Tibial nerve (tissue), 4 donors: ENCODE measurements around the gene HNRNPA3. TPM values are rescaled to one million over a fixed set of nuclear protein-coding genes. Genes with fewer than 3 reads are reported as not detected.

Source experiments
- DNase-seq, 2 donors: peaks; one replicate each; pipeline ENCODE4 v3.0.0-alpha.2; 2019; ENCODE audit warnings: low spot score in 2 of 2
- H3K27ac ChIP-seq, 4 donors: fragments of 200-600 bp; sonication (generic) in 3 of 4; one replicate each; pipeline ENCODE4 v1.5.1; 2017 to 2019; ENCODE audit warnings: mild to moderate bottlenecking in 1 of 4
- H3K27me3 ChIP-seq, 2 donors: fragments of 200-600 bp; sonication (generic) in 1 of 2; one replicate each; pipeline versions ENCODE4 v1.5.1 to v1.6.0; 2017 to 2019
- H3K36me3 ChIP-seq, 3 donors: fragments of 200-600 bp; sonication (generic); one replicate each; pipeline ENCODE4 v1.5.1; 2018 to 2019
- H3K4me1 ChIP-seq, 4 donors: fragments of 200-600 bp; sonication (generic) in 3 of 4; one replicate each; pipeline ENCODE4 v1.5.1; 2017 to 2019
- H3K4me3 ChIP-seq, 4 donors: fragments of 200-600 bp; sonication (generic) in 3 of 4; one replicate each; pipeline ENCODE4 v1.5.1; 2017 to 2019; ENCODE audit warnings: mild to moderate bottlenecking in 1 of 4, moderate library complexity in 1 of 4
- H3K9me3 ChIP-seq, 4 donors: fragments of 200-600 bp; sonication (generic) in 3 of 4; one replicate each; pipeline ENCODE4 v1.5.1; 2017 to 2019
- EP300 ChIP-seq, 2 donors: sonication (generic); formaldehyde crosslinking; IDR thresholded peaks; one replicate each; pipeline ENCODE4 v1.6.1; 2017; ENCODE audit warnings: antibody characterized with exemption in 2 of 2, mild to moderate bottlenecking in 1 of 2
- POLR2A ChIP-seq, 2 donors: fragments of 450-650 bp; IDR thresholded peaks; one replicate each; pipeline ENCODE4 v1.6.1; 2017; ENCODE audit warnings: antibody characterized with exemption in 2 of 2, mild to moderate bottlenecking in 2 of 2, moderate library complexity in 2 of 2
- WGBS, 2 donors: methylation state at CpG; one replicate each; pipeline ENCODE4 v1.1.5; 2018; 5-methylcytosine and 5-hydroxymethylcytosine counted together
- total RNA-seq, 4 donors: library from RNA; depleted of rRNA; stranded (reverse); fragments of >200 nt; gene quantifications; one replicate each; pipeline ENCODE4 v1.1.0, GENCODE V29; 2016
- TF ChIP-seq, protein P1 (sequence below), 5 experiments: fragments of 200-600 bp in 3 of 5; fragments of 450-650 bp in 2 of 5; sonication (generic) in 3 of 5; IDR thresholded peaks; one replicate each; pipeline ENCODE4 v1.5.1; 2016 to 2019; ENCODE audit warnings: antibody characterized with exemption in 5 of 5, mild to moderate bottlenecking in 3 of 5, moderate library complexity in 2 of 5

Gene HNRNPA3
- total RNA-seq, 4 donors from 2014 or later = 77.3 to 102 (median 94.4) TPM

DNA sequence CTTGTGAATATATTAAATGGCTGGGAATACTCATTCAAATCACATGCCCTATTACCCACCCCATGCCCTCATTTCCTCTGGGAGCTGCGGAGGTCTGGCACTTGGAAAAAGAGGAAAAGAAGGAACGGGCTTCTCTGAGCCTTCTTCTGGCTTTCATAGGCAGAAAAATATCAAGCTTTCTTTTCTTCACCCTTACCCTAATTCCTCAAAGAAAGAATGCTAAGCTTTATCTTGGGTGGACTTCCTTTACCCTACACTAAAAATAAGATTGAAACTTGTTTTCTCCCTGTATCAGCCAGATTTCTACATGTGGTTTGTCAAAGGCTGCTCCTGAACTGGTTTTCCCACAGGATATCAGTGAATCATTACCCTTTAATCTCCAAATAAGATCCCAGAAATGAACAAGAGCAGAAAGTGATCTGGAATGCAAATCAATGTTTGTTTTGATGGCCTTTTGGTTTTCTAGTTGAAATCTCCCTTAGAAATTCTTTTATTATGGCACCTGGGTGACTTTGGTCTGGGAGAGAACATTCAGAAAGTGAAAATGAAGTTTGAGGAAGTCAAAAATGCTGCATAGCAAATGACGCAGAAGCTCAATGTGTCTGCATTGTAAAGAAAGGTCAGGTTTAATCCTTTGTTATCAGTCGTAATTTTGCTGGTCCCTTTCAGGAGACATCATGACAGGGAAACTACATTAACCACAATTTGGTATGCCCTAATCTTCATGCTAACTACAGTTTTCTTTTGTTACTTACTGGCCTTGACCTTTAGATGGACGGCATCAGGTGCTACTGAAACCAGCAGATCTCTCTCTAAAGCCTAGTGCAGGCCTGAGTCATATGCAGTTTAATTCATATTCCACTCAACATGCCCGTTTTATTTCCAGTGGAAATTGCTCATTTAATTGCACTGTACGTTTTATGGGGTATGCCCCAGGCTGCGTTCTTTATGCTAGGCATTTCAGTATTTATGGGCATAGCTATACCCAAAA is 46.6 kb upstream of the HNRNPA3 start:
- Histone ChIP-seq H3K4me3 (peak overlapping the region in 3 of 4 donors; percentile 30 to 50 (median 45)), H3K9me3 (no peaks in the 10 kb centered on the region), H3K27me3 (no peaks in the 10 kb centered on the region), H3K4me1 (peaks cover 0 to 34% (median 4%) of the 10 kb centered on the region in 4 donors), H3K36me3 (no peaks in the 10 kb centered on the region), H3K27ac (peak overlapping the region; percentile 86 to 93 (median 92))
- peak in 1 of 2 donors; percentile 34 for TF ChIP-seq EP300 (IDR thresholded peaks at IDR 0.05)
- no peak for TF ChIP-seq POLR2A (IDR thresholded peaks at IDR 0.05)
- TF ChIP-seq, protein P1, sequence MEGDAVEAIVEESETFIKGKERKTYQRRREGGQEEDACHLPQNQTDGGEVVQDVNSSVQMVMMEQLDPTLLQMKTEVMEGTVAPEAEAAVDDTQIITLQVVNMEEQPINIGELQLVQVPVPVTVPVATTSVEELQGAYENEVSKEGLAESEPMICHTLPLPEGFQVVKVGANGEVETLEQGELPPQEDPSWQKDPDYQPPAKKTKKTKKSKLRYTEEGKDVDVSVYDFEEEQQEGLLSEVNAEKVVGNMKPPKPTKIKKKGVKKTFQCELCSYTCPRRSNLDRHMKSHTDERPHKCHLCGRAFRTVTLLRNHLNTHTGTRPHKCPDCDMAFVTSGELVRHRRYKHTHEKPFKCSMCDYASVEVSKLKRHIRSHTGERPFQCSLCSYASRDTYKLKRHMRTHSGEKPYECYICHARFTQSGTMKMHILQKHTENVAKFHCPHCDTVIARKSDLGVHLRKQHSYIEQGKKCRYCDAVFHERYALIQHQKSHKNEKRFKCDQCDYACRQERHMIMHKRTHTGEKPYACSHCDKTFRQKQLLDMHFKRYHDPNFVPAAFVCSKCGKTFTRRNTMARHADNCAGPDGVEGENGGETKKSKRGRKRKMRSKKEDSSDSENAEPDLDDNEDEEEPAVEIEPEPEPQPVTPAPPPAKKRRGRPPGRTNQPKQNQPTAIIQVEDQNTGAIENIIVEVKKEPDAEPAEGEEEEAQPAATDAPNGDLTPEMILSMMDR (IDR thresholded peaks at IDR 0.05) = no peak
- 40 to 42% methylated on average over 8 of the region's 8 CpGs for WGBS, 2 donors
- DNase-seq = no peak

- WGBS, 2 donors = 71 to 74% methylated on average over 7 of the region's 7 CpGs
- Histone ChIP-seq H3K9me3 (no peaks in the 10 kb centered on the region), H3K4me1 (peaks cover 0 to 13% (median 4%) of the 10 kb centered on the region in 4 donors), H3K4me3 (no peak overlapping the region), H3K36me3 (no peaks in the 10 kb centered on the region), H3K27ac (peak overlapping the region in 1 of 4 donors; percentile 11), H3K27me3 (no peaks in the 10 kb centered on the region)
- no peak for DNase-seq
- TF ChIP-seq POLR2A (IDR thresholded peaks at IDR 0.05) (no peak), EP300 (IDR thresholded peaks at IDR 0.05) (no peak)
- TF ChIP-seq, protein P1 (IDR thresholded peaks at IDR 0.05) = no peak
Measured at GRCh38 chr2:177169810-177170514, 42.6 kb upstream of the HNRNPA3 start.

DNA sequence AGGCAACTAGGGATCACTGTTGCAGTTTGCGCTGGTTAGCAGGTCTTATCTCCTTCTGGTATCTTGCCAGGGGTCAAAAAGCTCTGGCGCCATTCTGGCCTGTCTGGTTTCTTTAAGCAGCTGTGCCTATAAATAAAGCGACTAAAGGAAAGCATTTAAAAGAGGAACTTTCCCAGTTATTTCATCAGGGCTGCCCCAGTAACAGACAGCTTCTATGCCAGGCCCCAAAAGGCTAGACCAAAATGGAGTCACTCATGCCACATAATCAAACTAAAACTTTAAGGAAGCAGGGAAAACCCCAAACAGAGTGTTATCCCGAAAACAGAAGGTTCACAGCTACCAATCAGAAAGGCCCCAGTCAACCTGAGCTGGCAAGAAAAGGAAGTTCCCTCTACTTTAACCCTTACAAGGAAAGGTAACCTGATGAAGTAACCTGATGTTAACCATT is 41.2 kb upstream of the HNRNPA3 start:
- H3K4me3 ChIP-seq = no peak overlapping the region
- no peaks in the 10 kb centered on the region for H3K36me3 ChIP-seq
- no peak for DNase-seq
- no peaks in the 10 kb centered on the region for H3K9me3 ChIP-seq
- peaks cover 0 to 2% (median under 1%) of the 10 kb centered on the region in 4 donors for H3K4me1 ChIP-seq
- TF ChIP-seq, protein P1 (IDR thresholded peaks at IDR 0.05) = no peak
- TF ChIP-seq POLR2A (IDR thresholded peaks at IDR 0.05) = no peak
- TF ChIP-seq EP300 (IDR thresholded peaks at IDR 0.05) = no peak
- no peak overlapping the region for H3K27ac ChIP-seq
- 70 to 83% methylated on average over 4 of the region's 4 CpGs for WGBS, 2 donors
- H3K27me3 ChIP-seq = no peaks in the 10 kb centered on the region

GRCh38 chr2:177172034-177172880 is 40.3 kb upstream of the HNRNPA3 start:
- Histone ChIP-seq H3K36me3 (no peaks in the 10 kb centered on the region), H3K4me3 (no peak overlapping the region), H3K4me1 (no peaks in the 10 kb centered on the region), H3K27me3 (no peaks in the 10 kb centered on the region), H3K9me3 (no peaks in the 10 kb centered on the region), H3K27ac (no peak overlapping the region)
- no peak for TF ChIP-seq POLR2A (IDR thresholded peaks at IDR 0.05)
- TF ChIP-seq, protein P1 (IDR thresholded peaks at IDR 0.05) = no peak
- TF ChIP-seq EP300 (IDR thresholded peaks at IDR 0.05) = no peak
- no peak for DNase-seq
